GM19023 (cell line): ENCODE measurements around the gene NHS.
"Not testable (repeated sequence)": the region's sequence is repeated elsewhere in the genome, so short reads cannot be mapped to it uniquely, and the experiment has no call there.

ENCODE experiments used
- ATAC-seq: cut with Tn5 transposase; IDR thresholded peaks from one replicate; pipeline ENCODE4 v1.9.1; 2021; ENCODE audit warnings: mild to moderate bottlenecking, moderate library complexity; ENCODE audit not compliant: unreplicated experiment

The NHS gene

DNA sequence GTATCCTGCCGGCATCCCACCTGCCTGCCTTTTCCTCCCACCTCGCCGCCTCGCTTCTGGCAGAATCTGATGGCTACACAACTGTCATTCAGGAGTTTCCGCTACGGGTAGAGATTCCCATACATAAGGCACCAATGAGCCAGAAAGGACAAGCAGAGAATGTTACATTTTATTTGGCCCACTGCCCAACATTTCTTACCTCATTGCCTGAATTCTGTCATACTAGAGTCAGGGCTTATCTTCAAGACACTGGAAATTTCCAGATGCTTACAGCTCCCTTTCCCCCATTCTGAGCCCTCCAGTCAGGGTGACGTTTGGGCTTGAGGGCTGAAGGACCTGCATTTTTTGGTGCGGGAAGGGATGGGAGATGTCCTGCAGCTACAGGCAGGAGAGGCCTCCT lies 113.0 kb downstream of the NHS start:
- no peak for ATAC-seq

DNA sequence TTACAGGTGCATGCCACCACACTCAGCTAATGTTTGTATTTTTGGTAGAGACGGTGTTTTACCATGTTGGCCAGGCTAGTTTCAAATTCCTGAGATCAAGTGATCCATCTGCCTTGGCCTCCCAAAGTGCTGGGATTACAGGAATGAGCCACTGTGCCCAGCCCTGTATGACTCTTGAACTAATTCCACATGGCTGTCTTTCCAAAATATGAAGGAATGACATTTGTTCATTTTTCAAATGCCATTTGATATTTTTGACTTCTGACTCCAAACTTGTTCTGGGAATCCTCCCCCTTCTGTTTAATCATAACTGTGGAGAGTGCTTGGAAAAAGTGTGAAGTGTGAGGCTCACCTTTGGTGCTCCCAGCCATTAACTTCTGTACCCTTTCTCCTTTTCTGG lies 119.2 kb downstream of the NHS start:
- no peak for ATAC-seq

DNA sequence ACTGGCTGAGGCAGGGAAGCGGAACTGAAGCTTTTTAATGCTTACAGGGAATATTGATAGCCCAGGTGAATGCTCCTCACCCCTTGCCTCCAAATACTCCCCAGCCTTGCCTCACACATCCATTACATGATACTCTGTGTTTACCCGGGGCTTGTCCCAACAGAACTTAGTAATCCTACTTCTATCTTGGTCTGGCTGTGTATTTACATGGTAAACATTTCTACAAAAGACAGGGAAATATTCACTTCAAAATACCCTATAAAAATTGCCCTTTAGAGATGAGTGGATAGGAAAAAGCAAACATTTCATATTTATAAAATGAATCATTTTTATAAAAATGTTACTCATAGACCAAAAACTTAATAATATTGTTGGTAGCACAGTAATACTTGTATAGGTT lies 120.1 kb downstream of the NHS start:
- ATAC-seq = no peak

DNA sequence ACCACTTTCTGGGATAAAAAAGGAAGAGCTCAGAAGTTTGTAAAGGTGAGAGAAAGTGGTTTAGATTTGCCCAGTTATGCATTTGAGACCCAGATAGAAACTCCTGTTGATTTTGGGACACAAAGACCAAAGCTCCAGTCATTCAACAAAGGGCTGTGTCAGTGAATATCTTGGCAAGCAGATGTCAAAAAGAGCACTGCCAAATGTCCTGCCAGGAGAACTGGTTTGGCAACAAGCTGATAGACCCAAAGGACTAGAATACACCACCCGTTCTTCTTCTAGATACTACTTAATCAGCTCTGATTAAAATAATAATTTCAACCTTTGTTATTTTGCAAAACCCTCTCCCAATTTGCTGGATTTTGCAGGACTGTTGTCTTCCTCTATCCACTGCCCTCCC lies 121.4 kb downstream of the NHS start:
- ATAC-seq = no peak

DNA sequence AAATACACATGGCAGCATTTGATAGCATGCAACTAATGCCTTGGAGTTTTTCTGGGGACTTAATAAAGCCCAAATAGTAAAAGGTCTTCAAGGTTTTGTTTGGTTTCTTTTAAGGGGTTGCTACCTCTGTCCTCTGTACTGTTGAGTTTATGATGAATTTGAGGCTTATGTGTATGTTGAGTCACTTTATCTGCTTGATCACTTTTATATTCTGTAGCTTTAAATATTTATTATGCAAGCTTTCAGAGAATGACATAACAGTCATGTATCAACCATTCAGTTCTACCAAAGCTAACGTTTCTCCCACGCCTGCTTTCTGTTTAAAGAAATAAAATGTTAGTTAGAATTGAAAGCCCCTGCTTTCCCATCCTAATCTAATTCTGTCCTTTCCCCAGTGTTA lies 122.2 kb downstream of the NHS start:
- ATAC-seq = no peak

DNA sequence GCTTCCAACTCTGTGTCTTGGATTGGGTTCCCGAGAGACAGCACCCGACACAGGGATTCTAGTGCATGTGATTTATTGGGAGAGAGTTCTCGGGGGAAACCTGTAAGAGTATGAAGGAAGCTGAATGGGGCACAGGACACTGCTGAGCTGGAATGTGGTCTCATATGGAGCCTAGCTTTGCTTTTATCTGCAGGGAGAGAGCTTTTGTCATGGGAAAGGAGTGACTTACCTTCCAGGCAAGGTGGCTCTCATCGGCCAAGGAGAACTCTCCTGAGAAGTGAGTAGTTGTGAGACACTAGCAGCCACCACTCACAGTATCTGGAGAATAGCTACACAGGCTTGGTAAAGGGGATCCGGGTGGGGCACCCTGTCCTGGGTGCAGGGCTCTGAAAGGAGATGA lies 124.5 kb downstream of the NHS start:
- no peak for ATAC-seq

DNA sequence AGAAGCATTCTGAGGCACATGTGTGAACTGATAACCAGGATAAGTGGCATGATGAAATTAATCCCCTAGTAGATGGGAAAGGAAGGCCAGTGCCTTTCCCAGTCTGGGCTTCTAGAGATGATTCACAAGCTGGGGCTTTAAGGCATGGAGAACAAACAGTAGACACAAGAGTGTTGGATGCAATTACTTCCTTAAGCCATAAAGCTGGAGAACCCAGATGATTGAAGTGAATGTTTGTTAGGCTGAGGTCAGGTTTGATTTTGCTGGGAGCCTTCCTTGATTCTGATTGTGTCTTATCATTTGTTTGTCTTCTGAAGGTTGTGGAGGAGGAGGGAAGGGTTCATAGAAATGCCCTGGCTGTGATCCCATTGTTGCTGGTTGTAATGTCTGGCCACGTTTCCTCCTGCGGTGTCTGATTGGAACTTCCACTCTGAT lies 125.2 kb downstream of the NHS start:
- ATAC-seq = no peak

DNA sequence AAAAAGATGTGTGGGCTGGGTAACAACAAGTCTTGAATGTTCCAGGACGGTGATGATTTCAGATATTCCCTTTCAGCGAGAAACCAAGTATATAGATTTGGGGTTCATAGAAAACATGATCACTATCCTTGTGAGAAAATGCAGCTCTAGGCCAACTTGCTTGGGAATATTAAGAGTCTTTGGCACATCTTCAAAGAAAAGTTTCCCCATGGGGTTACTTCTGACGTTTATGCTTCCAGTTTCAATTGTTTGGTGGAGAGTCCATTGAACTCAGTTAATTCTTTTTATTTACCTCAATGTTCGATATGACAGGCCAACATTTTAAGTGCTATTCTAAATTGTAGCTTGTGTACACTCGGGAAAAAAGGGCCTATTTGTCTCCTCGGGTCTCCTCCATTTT lies 126.7 kb downstream of the NHS start:
- ATAC-seq = no peak

DNA sequence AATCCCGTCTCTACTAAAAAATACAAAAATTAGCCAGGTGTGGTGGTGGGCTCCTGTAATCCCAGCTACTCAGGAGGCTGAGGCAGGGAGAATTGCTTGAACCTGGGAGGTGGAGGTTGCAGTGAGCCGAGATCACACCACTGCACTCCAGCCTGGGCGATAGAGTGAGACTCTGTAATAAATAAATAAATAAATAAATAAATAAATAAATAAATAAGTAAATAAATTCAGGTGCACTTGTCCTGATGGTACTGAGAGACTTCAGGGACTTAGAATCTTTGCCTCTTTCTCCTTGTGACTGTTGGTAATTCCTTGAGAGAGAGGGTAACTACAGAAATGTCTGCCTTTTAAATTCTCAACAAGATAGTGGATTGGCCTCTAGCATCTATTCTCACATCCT lies 131.4 kb downstream of the NHS start:
- ATAC-seq = not testable (repeated sequence)

DNA sequence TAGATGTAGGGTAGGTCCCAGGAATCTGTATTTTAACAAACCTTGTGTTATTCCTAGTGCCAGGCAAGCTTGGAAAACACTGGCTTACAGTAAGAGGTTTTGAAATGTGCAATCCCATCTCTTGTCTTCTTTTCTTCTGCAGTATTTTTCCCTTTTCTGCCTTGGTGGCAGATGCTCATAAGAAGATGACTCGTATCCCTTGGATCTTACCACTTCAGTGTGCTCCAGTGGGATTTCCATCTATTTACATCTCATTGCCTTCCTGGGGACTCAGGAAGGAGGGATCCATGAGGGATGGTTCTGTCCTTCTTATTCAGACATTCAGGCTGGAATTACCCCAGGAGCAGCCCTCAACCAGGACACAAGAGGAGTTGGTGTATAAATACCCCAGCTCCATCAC lies 136.6 kb downstream of the NHS start:
- no peak for ATAC-seq

DNA sequence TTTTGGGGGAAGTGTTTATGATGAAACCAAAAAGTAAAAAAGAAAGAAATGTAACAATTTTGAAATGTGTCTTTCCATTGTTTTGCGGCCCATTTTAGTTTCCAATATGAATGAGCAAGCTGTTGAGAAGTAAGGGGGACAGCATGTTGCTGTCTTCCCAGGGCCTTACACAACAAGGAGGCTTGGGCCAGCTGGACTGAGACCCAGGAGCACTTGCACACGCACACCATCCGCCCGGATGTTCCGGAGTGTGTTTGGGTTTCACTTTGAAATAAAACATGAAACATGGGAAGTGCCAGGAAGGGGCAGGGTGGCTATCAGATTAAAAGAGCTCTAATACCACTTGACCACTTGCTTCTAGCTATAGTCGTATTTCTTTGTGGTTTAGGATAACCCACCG lies 144.4 kb downstream of the NHS start:
- ATAC-seq = no peak

DNA sequence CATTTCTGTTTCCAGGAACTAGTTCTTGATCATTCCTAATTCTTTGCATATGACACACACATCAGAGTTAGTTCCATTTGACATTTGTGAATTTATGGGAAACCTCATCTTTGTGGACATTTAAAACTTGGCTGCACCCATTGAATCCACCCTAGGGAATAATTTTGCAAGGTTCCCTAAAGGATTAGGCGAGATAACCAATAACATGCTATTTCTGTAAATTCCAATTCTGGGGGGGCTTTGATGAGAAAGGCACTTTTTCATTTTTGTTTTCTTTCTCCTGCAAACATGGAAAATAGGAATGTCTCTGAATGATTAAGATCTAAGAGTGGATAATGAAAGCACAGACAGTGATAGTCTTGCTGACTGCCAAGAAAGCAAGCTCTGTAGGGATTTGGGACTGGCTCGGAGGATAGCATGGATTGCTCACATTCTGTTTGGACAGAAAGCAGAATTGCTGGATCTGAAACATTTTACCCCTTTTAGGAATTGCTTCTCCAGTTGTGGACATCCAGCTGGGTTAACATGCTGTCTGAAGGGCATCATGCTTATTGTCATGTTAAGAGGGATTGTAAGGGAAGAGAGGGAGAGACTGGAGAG lies 145.1 kb downstream of the NHS start:
- ATAC-seq = no peak

DNA sequence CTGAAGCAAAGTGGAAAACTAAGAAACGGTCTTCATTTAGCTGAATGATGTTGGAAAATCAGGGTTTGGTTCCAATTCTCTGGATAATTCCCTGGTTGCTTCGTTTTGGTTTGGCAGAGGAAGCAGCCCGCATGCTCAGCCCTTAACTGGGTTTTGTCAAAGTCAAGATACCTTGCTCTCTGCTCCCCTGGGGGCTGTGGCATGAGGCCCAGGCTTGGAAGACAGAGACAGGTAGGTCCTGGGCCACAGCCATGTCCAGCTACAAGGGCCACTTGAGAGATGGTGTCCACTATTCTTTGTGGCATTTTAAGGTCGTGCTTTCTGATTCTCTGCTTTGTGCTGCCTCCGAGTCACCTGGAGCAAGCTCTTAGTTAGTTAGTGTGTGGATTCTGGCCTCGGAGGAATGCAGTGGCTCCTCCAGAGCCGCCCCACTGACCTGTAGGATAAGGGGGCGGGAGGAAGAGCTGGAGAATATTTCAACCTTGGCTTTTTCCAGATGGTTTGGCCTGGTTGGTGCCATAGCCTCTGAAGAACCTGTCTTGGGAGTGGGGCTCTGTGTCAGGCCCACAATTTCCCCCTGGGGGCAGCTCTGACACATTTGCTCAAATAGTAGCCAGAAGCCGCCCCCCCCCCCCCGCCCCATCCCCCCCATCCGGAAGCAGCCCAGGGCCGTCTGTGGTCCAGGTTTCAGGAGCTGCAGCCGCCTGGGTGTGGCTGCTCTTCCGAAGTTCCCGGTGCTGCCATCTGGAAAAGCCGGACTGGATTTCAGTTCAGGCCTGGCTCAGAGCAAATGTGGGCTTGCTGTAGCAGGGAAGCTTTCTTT lies 147.1 kb downstream of the NHS start:
- ATAC-seq = no peak

DNA sequence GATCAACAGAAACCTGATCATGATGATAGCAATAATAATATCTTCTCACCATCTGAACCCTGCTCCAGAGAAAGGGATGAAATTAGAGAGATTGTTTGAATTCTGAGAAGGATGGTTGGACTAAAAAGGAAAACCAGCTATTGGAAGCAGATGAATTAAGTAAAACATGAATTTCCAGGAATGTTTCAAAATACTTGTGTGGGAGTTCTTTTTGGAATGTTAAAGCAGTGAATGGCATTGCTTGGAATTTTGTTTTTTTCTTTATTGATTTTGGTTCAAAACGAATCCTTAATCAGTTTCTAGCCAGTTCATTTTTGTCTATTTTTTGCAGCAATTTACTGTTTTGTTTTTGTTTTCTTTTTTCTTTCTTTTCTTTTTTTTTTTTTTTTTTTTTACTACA lies 150.3 kb downstream of the NHS start:
- no peak for ATAC-seq

DNA sequence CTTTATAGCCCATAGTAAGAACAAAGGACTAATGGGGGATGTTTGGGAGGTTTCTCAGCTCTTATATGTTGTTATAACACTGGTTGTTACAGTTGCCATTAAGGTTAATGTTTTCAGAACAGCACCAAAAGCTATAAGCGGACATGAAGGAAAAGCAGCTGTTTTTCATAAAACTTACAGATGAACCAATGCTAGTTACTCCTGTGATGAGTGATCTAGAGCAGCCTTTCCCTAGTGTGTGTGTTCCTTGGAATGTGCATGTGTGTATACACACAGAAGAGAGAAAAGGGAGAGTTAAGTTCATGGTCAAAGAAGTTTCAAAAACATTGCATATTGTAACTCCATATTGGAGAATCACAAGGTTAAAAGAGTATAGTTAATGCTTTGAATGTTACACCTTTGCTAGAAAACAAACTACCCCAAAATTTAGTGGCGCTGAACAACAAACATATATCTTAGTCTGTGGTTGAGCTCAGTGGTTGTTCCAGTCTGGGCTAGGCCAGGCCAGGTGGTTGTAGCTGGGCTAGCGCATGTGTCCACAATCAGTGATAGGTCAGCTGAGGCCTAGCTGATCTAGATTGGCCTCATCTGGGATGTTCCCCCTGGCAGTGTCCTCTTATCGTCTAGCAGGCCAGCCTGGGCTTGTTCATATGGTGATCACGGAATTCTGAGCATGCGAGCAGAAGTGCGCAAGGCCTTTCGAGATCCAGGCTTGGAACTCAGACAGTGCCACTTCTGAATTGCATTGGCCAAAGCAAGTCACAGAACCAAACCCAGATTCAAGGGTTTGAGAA lies 151.0 kb downstream of the NHS start:
- ATAC-seq = no peak

DNA sequence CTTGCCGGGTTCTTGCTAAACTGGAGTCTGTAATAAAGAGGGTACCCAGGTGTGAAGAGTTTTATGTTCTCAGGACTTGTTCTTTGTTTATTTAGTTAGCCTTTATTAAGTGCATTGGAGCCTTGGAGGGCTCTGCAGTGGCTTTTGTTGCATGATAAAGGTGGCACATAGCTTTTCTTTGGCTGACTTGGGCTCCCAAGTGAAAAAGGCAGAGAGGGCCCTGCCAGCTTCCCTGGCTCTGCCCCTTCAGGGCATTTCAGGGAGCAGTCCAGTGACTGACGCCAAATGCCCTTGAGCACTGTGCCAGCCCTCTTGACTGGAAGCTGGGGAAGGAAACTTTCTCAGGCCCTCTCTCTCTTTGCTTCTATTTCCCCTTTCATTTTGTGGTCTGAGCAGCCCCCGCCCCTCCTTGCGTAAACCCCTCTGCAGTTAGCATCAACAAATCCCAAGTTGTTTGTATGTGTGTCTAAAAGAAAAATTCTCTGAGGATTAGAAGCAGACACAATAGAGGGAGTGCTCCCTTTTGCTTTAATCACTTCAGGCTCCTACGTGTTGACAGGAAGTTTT lies 152.2 kb downstream of the NHS start:
- no peak for ATAC-seq

DNA sequence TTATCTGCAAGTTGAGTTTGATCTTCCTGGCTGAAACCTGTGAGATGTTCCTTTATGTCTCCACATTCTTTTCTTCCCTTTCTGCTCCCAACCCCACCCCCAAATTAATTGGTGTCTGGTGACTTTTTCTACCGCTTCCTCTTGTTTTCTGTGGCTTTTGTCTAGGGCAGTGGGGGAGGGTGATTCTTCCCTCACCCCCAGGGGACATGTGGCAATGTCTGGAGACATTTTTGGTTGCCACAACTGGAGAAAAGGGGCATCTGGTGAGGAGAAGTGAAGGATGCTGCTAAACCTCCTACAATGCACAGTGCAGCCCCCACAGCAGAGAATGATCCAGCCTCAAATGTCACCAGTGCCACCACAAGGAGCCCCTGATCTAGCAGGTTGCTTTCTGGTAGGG lies 152.9 kb downstream of the NHS start:
- no peak for ATAC-seq

DNA sequence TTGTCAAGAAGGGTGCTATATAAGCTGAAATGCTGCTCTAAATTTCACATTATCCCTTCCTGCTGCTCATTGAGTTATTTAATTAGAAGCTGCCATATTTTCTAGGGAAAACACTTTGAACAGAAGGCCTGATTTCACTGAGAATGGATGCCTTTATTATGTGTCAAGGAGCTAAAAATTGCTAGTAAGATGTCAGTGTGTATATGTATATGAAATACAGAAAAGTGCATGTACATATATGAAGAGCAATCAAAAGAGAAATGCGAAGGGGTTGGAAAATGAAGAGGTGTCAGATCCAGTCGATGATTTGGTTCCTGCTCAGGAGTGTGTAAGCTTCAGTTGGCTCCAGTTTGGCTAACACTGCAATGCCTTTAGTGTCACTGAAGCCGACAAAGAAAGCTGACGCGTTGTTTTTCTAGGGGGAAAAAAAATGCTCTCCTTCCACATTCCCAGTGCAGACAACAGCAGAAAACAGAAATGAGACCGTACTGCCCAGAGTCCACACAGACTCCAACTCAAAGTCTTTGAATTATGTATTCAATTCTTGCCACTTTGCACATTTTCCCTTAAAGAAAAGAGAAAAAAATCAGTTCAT lies 154.2 kb downstream of the NHS start:
- no peak for ATAC-seq

DNA sequence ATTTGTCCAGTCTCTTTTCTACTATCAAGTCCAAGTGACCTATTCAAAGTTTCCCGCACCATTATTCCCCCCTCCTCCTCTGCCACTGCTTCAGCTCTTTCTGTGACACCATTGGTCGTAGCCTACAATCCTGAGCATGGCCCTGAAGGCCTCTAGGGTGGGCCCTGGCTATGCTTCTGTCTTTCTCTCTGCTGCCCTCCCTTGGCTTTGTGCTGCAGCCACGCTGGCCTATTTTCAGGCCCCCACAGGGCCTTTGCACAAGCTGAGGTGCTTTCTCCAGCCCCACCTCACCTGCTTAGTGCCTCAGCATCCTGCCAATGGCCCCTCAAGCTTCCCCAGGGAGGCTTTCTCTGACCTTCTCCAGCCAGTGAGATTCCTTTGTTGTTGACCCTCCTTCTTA lies 156.5 kb downstream of the NHS start:
- no peak for ATAC-seq

DNA sequence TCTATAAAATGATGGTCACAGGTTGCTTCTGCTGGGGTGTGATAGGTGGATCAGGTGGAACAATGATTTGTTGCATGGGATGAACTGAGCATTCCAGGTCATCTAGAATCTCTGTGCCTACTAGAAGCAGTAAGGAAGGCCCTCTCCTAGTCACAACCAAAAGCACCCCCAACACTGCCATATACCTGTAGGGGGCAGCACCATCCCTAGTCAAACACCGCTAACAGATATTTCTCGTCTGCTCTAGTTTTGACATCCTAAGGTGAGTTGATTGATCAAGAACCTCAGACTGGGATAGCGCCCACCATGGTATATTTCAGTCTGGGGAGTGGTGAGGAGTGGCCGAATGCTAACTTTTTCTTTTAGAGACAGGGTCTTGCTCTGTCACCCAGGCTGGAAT lies 160.2 kb downstream of the NHS start:
- no peak for ATAC-seq

DNA sequence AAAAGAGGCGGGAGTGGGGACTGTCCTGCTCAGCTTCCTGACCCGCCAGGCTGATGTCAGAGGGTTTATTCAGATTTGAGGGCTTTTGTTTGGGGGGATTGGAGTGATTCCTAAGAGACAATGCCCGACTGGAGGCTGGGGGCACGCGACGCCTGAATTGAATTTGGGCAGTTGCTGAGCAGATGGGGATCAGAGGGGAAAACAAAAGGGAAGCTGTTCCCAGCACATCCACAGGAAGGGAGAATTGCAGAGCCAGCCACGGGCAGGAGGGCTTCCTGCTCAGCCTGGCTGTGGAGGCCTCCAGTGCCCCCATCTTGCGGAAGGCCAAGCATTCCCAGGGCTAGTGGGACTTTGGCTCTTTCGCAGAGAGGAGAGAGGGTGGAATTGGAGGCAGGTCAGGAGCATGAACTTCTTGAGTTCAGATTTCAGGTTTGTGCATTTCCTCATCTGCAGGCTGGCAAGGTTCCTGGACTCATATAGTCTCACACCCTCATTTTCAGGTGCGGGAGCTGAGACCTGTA lies 162.8 kb downstream of the NHS start:
- no peak for ATAC-seq
